GM19397 (cell line): ENCODE data around the gene CFAP46.
"Not testable (repeated sequence)": the region's sequence is repeated elsewhere in the genome, so short reads cannot be mapped to it uniquely, and the experiment has no call there.

Experiments
- ATAC-seq: cut with Tn5 transposase; IDR thresholded peaks from one replicate; pipeline ENCODE4 v1.9.1; 2021; ENCODE audit warnings: mild to moderate bottlenecking, moderate library complexity; ENCODE audit not compliant: unreplicated experiment

Gene CFAP46

GRCh38 chr10:132847416-132847777 lies 95.0 kb downstream of the CFAP46 start:
- ATAC-seq, result no peak

GRCh38 chr10:132846631-132847415 lies 95.5 kb downstream of the CFAP46 start:
- ATAC-seq, result no peak

GRCh38 chr10:132845780-132846595 lies 96.4 kb downstream of the CFAP46 start:
- no peak for ATAC-seq

- no peak for ATAC-seq
Observed at GRCh38 chr10:132845041-132845551, 97.3 kb downstream of the CFAP46 start.

GRCh38 chr10:132844069-132844809 lies 98.1 kb downstream of the CFAP46 start:
- ATAC-seq, result no peak

- not testable (repeated sequence) for ATAC-seq
Observed at GRCh38 chr10:132843276-132843675, 99.1 kb downstream of the CFAP46 start.

- no peak for ATAC-seq
Observed at GRCh38 chr10:132842397-132842796, 100.0 kb downstream of the CFAP46 start.

- ATAC-seq, result no peak
Observed at GRCh38 chr10:132841615-132841975, 100.8 kb downstream of the CFAP46 start.

- ATAC-seq, result no peak
Observed at GRCh38 chr10:132840698-132841614, 101.4 kb downstream of the CFAP46 start.

GRCh38 chr10:132839061-132839460 lies 103.3 kb downstream of the CFAP46 start:
- no peak for ATAC-seq

- no peak for ATAC-seq
Observed at GRCh38 chr10:132838346-132838970, 103.9 kb downstream of the CFAP46 start.

GRCh38 chr10:132837905-132838304 lies 104.5 kb downstream of the CFAP46 start:
- no peak for ATAC-seq

GRCh38 chr10:132836832-132837540 lies 105.4 kb downstream of the CFAP46 start:
- ATAC-seq, result no peak

GRCh38 chr10:132836248-132836831 lies 106.0 kb downstream of the CFAP46 start:
- ATAC-seq, result no peak

GRCh38 chr10:132835848-132836233 lies 106.5 kb downstream of the CFAP46 start:
- ATAC-seq, result no peak

GRCh38 chr10:132834891-132835847 lies 107.2 kb downstream of the CFAP46 start:
- no peak for ATAC-seq

GRCh38 chr10:132834311-132834761 lies 108.0 kb downstream of the CFAP46 start:
- no peak for ATAC-seq
